ENCODE measurements around the gene FARSB. TPM values are rescaled to one million over a fixed set of nuclear protein-coding genes. Genes with fewer than 3 reads are reported as not detected.

FARSB gene
- total and polyA plus RNA-seq, 2 experiments from 2014 or later = 12.9 to 15.0 TPM

GRCh38 chr2:222668494-222669154, 12.7 kb upstream of the FARSB start:
- H4K20me1 ChIP-seq (ENCODE audit: insufficient read depth, poor library complexity, severe bottlenecking) = no peaks in the 10 kb centered on the region
- no peak for TF ChIP-seq EZH2phosphoT487 (IDR thresholded peaks at IDR 0.05; ENCODE audit: low read depth, severe bottlenecking, unreplicated experiment)
- no peak for TF ChIP-seq EZH2 (IDR thresholded peaks at IDR 0.05; ENCODE audit: borderline replicate concordance)
- TF ChIP-seq CTCF (IDR thresholded peaks at IDR 0.05; ENCODE audit: poor library complexity) = no peak
- no peak overlapping the region for H3K27ac ChIP-seq
- H2AFZ ChIP-seq = no peak overlapping the region
- no peak overlapping the region for H3K4me2 ChIP-seq
- H3K9me2 ChIP-seq (replicated peaks; ENCODE audit: insufficient read depth) = no peaks in the 10 kb centered on the region
- no peaks in the 10 kb centered on the region for H3K36me3 ChIP-seq (replicated peaks; ENCODE audit: insufficient read depth, low read depth)
- WGBS (ENCODE audit: low lambda C conversion rate, missing lambda C conversion rate) = 89% methylated on average over 3 of the region's 3 CpGs
- H3K4me3 ChIP-seq = no peak overlapping the region
- H3K9me3 ChIP-seq (ENCODE audit: low read depth) = no peaks in the 10 kb centered on the region
- H3K27me3 ChIP-seq = peaks cover 26% of the 10 kb centered on the region
- no peak for DNase-seq (ENCODE audit: low spot score)
- no peaks in the 10 kb centered on the region for H3K79me2 ChIP-seq
- peaks cover 9% of the 10 kb centered on the region for H3K4me1 ChIP-seq (ENCODE audit: insufficient read depth)

- Histone ChIP-seq H3K36me3 (replicated peaks; ENCODE audit: insufficient read depth, low read depth) (no peaks in the 10 kb centered on the region), H4K20me1 (ENCODE audit: insufficient read depth, poor library complexity, severe bottlenecking) (no peaks in the 10 kb centered on the region), H2AFZ (no peak overlapping the region), H3K9me2 (replicated peaks; ENCODE audit: insufficient read depth) (no peaks in the 10 kb centered on the region), H3K4me3 (no peak overlapping the region), H3K9me3 (ENCODE audit: low read depth) (no peaks in the 10 kb centered on the region), H3K4me2 (no peak overlapping the region), H3K27ac (no peak overlapping the region), H3K79me2 (no peaks in the 10 kb centered on the region), H3K27me3 (no peaks in the 10 kb centered on the region), H3K4me1 (ENCODE audit: insufficient read depth) (no peaks in the 10 kb centered on the region)
- DNase-seq (ENCODE audit: low spot score) = no peak
- WGBS (ENCODE audit: low lambda C conversion rate, missing lambda C conversion rate) = 67% methylated on average over 3 of the region's 3 CpGs
- no peak for TF ChIP-seq CTCF (IDR thresholded peaks at IDR 0.05; ENCODE audit: poor library complexity)
- TF ChIP-seq EZH2phosphoT487 (IDR thresholded peaks at IDR 0.05; ENCODE audit: low read depth, severe bottlenecking, unreplicated experiment) = no peak
- no peak for TF ChIP-seq EZH2 (IDR thresholded peaks at IDR 0.05; ENCODE audit: borderline replicate concordance)
These were observed 7.6 kb upstream of the FARSB start for GRCh38 chr2:222663479-222663878.

- peak overlapping the region; percentile 53 for H2AFZ ChIP-seq
- H3K4me2 ChIP-seq = peak overlapping the region; percentile 71
- H3K27ac ChIP-seq = no peak overlapping the region
- H3K79me2 ChIP-seq = peaks cover 33% of the 10 kb centered on the region
- H3K9me2 ChIP-seq (replicated peaks; ENCODE audit: insufficient read depth) = no peaks in the 10 kb centered on the region
- no peaks in the 10 kb centered on the region for H3K9me3 ChIP-seq (ENCODE audit: low read depth)
- H3K4me1 ChIP-seq (ENCODE audit: insufficient read depth) = no peaks in the 10 kb centered on the region
- TF ChIP-seq CTCF (IDR thresholded peaks at IDR 0.05; ENCODE audit: poor library complexity) (no peak), EZH2phosphoT487 (IDR thresholded peaks at IDR 0.05; ENCODE audit: low read depth, severe bottlenecking, unreplicated experiment) (no peak), EZH2 (IDR thresholded peaks at IDR 0.05; ENCODE audit: borderline replicate concordance) (no peak)
- peak overlapping the region; percentile 31 for H3K4me3 ChIP-seq
- H3K36me3 ChIP-seq (replicated peaks; ENCODE audit: insufficient read depth, low read depth) = no peaks in the 10 kb centered on the region
- no peaks in the 10 kb centered on the region for H3K27me3 ChIP-seq
- DNase-seq (ENCODE audit: low spot score) = no peak
- no peaks in the 10 kb centered on the region for H4K20me1 ChIP-seq (ENCODE audit: insufficient read depth, poor library complexity, severe bottlenecking)
- 27% methylated on average over 13 of the region's 13 CpGs for WGBS (ENCODE audit: low lambda C conversion rate, missing lambda C conversion rate)
These were observed 894 bp upstream of the FARSB start for GRCh38 chr2:222656526-222657446.
